Lower leg skin (tissue), 3 donors: ENCODE results near the gene HIP1.

Experiments
- POLR2A ChIP-seq, 2 donors: fragments of 450-650 bp; IDR thresholded peaks; one replicate each; pipeline ENCODE4 v1.6.1; 2016 to 2017; ENCODE audit warnings: antibody characterized with exemption in 2 of 2, mild to moderate bottlenecking in 1 of 2, moderate library complexity in 1 of 2
- TF ChIP-seq, protein P1 (sequence below), 3 donors: fragments of 450-650 bp; IDR thresholded peaks; one replicate each; pipeline ENCODE4 v1.5.1; 2016; ENCODE audit warnings: antibody characterized with exemption in 3 of 3, mild to moderate bottlenecking in 3 of 3, moderate library complexity in 2 of 3

DNA sequence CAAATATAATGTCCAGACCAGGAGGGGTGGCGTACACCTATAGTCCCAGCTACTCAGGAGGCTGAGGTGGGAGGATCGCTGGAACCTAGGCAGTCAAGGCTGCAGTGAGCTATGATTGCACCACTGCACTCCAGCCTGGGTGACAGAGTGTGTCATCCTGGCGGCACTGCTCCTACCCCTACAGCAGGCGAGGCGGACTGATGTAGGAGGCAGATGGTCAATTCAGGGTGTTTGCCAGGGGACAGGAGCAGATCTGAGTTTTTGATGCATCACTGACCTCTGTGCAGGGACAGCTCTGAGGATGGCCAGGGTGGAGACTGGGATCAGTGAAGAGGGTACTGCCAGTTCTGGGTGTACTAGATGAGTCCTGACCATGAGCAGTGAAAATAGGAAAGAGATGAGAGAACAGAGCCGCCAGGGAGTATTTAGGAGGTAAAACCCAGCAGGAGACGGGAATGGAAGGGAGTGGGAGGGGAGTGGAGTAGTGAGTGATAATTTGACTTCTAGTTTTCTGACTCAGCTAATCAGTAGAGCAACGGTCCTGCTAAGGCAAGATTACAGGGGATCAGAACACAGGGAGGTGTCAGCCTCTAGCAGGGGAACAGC, 75.3 kb downstream of the HIP1 start:
- no peak for TF ChIP-seq POLR2A (IDR thresholded peaks at IDR 0.05)
- TF ChIP-seq, protein P1, sequence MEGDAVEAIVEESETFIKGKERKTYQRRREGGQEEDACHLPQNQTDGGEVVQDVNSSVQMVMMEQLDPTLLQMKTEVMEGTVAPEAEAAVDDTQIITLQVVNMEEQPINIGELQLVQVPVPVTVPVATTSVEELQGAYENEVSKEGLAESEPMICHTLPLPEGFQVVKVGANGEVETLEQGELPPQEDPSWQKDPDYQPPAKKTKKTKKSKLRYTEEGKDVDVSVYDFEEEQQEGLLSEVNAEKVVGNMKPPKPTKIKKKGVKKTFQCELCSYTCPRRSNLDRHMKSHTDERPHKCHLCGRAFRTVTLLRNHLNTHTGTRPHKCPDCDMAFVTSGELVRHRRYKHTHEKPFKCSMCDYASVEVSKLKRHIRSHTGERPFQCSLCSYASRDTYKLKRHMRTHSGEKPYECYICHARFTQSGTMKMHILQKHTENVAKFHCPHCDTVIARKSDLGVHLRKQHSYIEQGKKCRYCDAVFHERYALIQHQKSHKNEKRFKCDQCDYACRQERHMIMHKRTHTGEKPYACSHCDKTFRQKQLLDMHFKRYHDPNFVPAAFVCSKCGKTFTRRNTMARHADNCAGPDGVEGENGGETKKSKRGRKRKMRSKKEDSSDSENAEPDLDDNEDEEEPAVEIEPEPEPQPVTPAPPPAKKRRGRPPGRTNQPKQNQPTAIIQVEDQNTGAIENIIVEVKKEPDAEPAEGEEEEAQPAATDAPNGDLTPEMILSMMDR (IDR thresholded peaks at IDR 0.05), result no peak
